Loucy (cell line): ENCODE results near the gene CYSRT1.

Source experiments
- CTCF ChIP-seq: fragments of 200-600 bp; sonication (generic); conservative IDR thresholded peaks from 2 replicates; pipeline ENCODE4 v1.5.1; 2014; ENCODE audit warnings: mild to moderate bottlenecking, antibody characterized with exemption, low read length
- EZH2phosphoT487 ChIP-seq: fragments of 200-600 bp; IDR thresholded peaks from 2 replicates; pipeline ENCODE4 v1.6.1; 2018; ENCODE audit warnings: antibody characterized with exemption, mild to moderate bottlenecking, moderate library complexity, borderline replicate concordance

GRCh38 chr9:137187386-137187785 lies 37.6 kb upstream of the CYSRT1 start:
- TF ChIP-seq CTCF (no peak), EZH2phosphoT487 (no peak)
